Naive thymus-derived CD4-positive, alpha-beta T cell (primary cell): Measurements from ENCODE around the gene BCR. TPM values are rescaled to one million over a fixed set of nuclear protein-coding genes. Genes with fewer than 3 reads are reported as not detected.

Experiments used
- ATAC-seq: fragments of 150-1000 bp; cut with Tn5 transposase; 2 replicates; pipeline ENCODE4 v1.10.0; 2021; ENCODE audit warnings: mild to moderate bottlenecking, moderate library complexity
- CTCF ChIA-PET: fragments of 350-600 bp; sonication (Branson Sonifier 250); formaldehyde crosslinking; loops from one replicate; lab custom pipeline; 2021; ENCODE audit warnings: antibody characterized with exemption; lab: Charles Lee
- POLR2A ChIA-PET: fragments of 350-600 bp; sonication (Branson Sonifier 250); formaldehyde crosslinking; loops from one replicate; lab custom pipeline; 2021; ENCODE audit warnings: antibody characterized with exemption, inconsistent platforms; lab: Charles Lee
- DNase-seq, 9 donors: peaks; one replicate each; pipeline versions ENCODE4 v3.0.0 to v3.0.0-alpha.2; 2020 to 2022; ENCODE audit warnings: mixed read lengths in 1 of 9
- H3K27ac ChIP-seq: one replicate; pipeline ENCODE4 v1.7.0; 2013; ENCODE audit warnings: mild to moderate bottlenecking, low read depth, low read length, moderate library complexity
- H3K27me3 ChIP-seq, 2 donors: one replicate each; pipeline ENCODE4 v1.7.0; 2013; ENCODE audit warnings: low read length in 2 of 2, mild to moderate bottlenecking in 2 of 2, moderate library complexity in 2 of 2; ENCODE audit not compliant: control insufficient read depth in 2 of 2, insufficient read depth in 2 of 2
- H3K36me3 ChIP-seq, 3 experiments: 1 replicate in 2 of 3; 2 replicates in 1 of 3; pipeline ENCODE4 v1.7.0; 2013; ENCODE audit warnings: low read length in 3 of 3, mild to moderate bottlenecking in 3 of 3, moderate library complexity in 1 of 3; ENCODE audit not compliant: insufficient read depth in 3 of 3, control insufficient read depth in 2 of 3
- H3K4me1 ChIP-seq, 2 donors: one replicate each; pipeline ENCODE4 v1.7.0; 2013; ENCODE audit warnings: low read length in 2 of 2, mild to moderate bottlenecking in 2 of 2, moderate library complexity in 1 of 2; ENCODE audit not compliant: control insufficient read depth in 2 of 2, insufficient read depth in 2 of 2
- H3K4me3 ChIP-seq: 2 replicates; pipeline ENCODE4 v1.7.0; 2013; ENCODE audit warnings: mild to moderate bottlenecking, low read length
- H3K9me3 ChIP-seq, 3 experiments: 1 replicate in 2 of 3; 2 replicates in 1 of 3; pipeline ENCODE4 v1.7.0; 2013; ENCODE audit warnings: low read length in 3 of 3; ENCODE audit not compliant: control insufficient read depth in 2 of 3
- H3K27ac Mint-ChIP-seq, 9 donors: one replicate each; pipeline ENCODE4 v1.8.0; 2020 to 2022; ENCODE audit warnings: mixed read lengths in 9 of 9, mild to moderate bottlenecking in 8 of 9, moderate library complexity in 5 of 9, inconsistent platforms in 2 of 9
- H3K27me3 Mint-ChIP-seq, 5 donors: one replicate each; pipeline ENCODE4 v1.8.0; 2021 to 2022; ENCODE audit warnings: mixed read lengths in 5 of 5, mild to moderate bottlenecking in 1 of 5
- H3K36me3 Mint-ChIP-seq, 5 donors: one replicate each; pipeline ENCODE4 v1.8.0; 2020 to 2022; ENCODE audit warnings: mixed read lengths in 5 of 5, mild to moderate bottlenecking in 3 of 5, inconsistent platforms in 1 of 5
- H3K4me1 Mint-ChIP-seq, 7 donors: one replicate each; pipeline ENCODE4 v1.8.0; 2020 to 2022; ENCODE audit warnings: mixed read lengths in 7 of 7, mild to moderate bottlenecking in 3 of 7, inconsistent platforms in 1 of 7
- H3K4me3 Mint-ChIP-seq, 10 donors: one replicate each; pipeline ENCODE4 v1.8.0; 2020 to 2022; ENCODE audit warnings: mild to moderate bottlenecking in 10 of 10, mixed read lengths in 10 of 10, moderate library complexity in 6 of 10, inconsistent platforms in 2 of 10
- H3K9me3 Mint-ChIP-seq, 11 donors: one replicate each; pipeline ENCODE4 v1.8.0; 2020 to 2022; ENCODE audit warnings: mixed read lengths in 11 of 11, mild to moderate bottlenecking in 4 of 11, inconsistent platforms in 1 of 11, moderate library complexity in 1 of 11
- intact Hi-C, 2 donors: fragments of 100-400 bp; cut with micrococcal nuclease; formaldehyde crosslinking; loops; one replicate each; pipeline ENCODE4 v1.15.1; 2023
- polyA plus RNA-seq, 2 donors: library from polyadenylated mRNA; unstranded; fragments of 300-500 nt; fragmentation: Illumina TruSeq; gene quantifications; one replicate each; pipeline ENCODE4 v1.2.3, GENCODE V29; 2021
- total RNA-seq, 6 experiments: library from RNA in 5 of 6; stranded (reverse) in 5 of 6; gene quantifications; 1 replicate in 5 of 6; 2 replicates in 1 of 6; pipeline ENCODE4 v1.2.3 and lab custom pipeline; 2021 to 2026

Gene BCR
- total and polyA plus RNA-seq, 7 experiments from 2014 or later = 6.1 to 103 (median 83.8) TPM

DNA sequence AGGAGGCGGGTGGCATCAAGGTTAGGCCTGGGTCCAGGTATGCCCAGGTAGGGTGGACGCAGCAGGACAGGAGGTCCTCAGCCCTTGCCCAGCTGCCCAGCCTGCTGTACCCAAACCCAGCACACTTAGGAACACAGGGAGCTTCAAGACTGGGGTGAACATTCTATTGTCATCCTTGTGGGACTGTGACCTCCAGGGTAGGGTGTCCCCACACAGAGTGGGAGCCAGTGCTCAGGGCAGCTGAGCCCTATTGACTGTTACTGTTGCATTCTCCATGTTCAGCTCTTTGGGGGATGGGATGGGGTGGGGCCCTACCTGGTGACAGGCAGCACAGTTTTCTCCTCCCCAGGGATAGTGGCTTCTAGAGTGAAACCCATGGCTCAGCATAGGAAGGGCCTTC lies 106.0 kb downstream of the BCR start:
- H3K27me3 Mint-ChIP-seq = no peaks in the 10 kb centered on the region
- DNase-seq = no peak
- peaks cover 0 to 1% (median 0%) of the 10 kb centered on the region in 11 donors for H3K9me3 Mint-ChIP-seq
- no peak overlapping the region for H3K4me3 Mint-ChIP-seq
- POLR2A ChIA-PET = interaction anchor here (0.5 kb wide), 1 partner anchor 753 kb away, joined by 4 read pairs; no protein-coding TSS in a partner anchor
- Histone ChIP-seq H3K27me3 (no peaks in the 10 kb centered on the region), H3K4me1 (peaks cover 7 to 10% of the 10 kb centered on the region in 2 donors), H3K36me3 (peaks cover 0 to 90% (median 14%) of the 10 kb centered on the region in 3 experiments), H3K4me3 (no peak overlapping the region), H3K27ac (no peak overlapping the region), H3K9me3 (no peaks in the 10 kb centered on the region)
- H3K36me3 Mint-ChIP-seq = peaks cover 0 to 41% (median 9%) of the 10 kb centered on the region in 5 donors
- H3K27ac Mint-ChIP-seq = peak overlapping the region in 1 of 9 donors; percentile 36
- CTCF ChIA-PET = interaction anchor here (0.6 to 1.3 kb wide), 2 partner anchors 68 to 107 kb away, joined by 3 read pairs; no protein-coding TSS in a partner anchor
- no peak for ATAC-seq
- intact Hi-C loops = loop anchor here in 1 of 2 donors (10.0 kb wide), 1 partner anchor 99 kb away; no protein-coding TSS in a partner anchor
- H3K4me1 Mint-ChIP-seq = peaks cover 0 to 5% (median under 1%) of the 10 kb centered on the region in 7 donors

DNA sequence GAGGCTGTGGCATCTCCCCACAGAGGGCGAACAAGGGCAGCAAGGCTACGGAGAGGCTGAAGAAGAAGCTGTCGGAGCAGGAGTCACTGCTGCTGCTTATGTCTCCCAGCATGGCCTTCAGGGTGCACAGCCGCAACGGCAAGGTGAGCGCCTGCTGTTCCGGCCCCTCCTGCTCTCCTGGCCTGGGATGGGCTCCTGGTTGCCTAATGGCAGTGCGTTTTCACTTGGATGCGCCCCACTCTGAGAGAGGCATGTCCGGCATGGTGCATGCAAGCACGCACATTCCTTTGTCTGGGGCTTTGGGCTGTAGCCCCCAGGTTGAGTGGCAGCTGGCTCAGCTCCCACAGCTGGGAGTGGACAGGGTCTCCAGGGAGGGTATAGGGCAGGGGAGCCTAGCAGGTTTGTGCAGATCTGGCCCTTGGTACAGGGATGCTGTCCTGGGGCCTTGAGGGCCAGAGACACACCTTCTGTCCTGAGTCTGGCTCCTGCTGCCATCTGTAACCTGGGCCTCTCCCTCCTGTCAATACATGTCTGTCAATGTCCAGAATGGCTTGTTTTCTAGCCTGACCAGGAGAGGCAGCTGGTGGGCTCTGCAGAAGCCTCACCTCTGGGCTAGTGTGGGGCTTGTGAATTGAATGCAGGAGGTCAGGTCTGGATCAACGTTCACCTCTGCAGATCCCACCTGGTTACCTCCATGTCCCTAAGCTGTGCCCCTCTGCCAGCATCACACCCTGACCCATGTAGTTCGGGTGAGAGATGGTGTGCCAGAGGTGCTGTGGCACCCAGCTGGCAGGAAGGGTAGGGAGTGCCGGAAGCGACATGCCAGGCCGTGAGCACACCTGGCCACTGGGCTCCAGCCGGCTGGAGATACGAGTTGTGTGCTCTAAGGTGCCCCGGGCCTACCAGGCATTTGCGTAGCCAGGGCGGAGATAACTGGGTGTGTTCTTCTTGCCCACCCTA lies 107.1 kb downstream of the BCR start:
- Mint-ChIP-seq H3K9me3 (peaks cover 0 to 1% (median 0%) of the 10 kb centered on the region in 11 donors), H3K36me3 (peaks cover 0 to 47% (median 9%) of the 10 kb centered on the region in 5 donors)
- H3K4me1 ChIP-seq = no peaks in the 10 kb centered on the region

DNA sequence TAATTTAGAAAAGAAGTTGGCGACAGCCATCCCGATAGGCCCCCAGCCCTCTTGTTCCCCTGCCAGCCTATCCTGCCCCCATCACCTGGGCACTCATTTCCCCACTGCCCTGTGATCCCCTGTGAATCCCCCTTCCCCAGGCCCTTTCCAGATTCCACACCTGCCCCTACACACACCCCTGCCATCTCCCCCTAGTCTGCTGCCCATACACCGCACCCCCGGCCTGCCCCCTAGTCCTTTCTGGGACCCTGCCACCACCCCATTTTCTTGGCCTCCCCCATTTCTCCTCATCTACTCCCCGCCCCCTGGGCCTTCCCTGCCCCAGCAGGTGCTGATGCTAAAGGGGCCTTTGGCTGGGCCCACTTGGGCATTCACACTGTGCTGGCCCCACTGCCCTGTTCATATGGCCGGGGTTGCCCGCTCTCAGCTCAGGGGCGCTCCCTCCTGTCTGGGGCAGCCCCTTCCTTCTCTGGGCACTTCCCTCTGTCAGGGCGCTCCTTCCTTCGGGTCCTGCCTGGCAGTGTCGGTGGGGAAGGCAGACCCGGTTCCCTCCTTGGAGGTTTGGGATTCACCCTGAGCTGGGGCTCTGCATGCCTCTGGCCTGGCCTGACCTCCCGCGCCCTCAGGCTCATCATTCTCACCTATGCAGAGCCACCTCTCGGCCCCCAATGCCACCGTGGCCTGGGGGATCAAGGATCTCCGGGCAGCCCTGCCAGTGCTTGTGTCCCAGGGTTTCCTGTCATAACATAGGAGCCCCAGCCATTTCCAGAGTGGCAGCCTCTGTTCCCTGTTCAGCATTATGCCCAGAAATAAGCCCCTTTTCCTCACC lies 108.2 kb downstream of the BCR start:
- ChIA-PET POLR2A (no interaction called here), CTCF (interaction anchor here (2.3 kb wide), 1 partner anchor 110 kb away, joined by 15 read pairs; no protein-coding TSS in a partner anchor)
- Histone ChIP-seq H3K27me3 (no peaks in the 10 kb centered on the region), H3K27ac (no peak overlapping the region), H3K4me1 (no peaks in the 10 kb centered on the region), H3K9me3 (no peaks in the 10 kb centered on the region), H3K4me3 (no peak overlapping the region), H3K36me3 (peaks cover 0 to 95% (median 20%) of the 10 kb centered on the region in 3 experiments)
- H3K4me3 Mint-ChIP-seq = no peak overlapping the region
- intact Hi-C loops = loop anchor here in 1 of 2 donors (10.0 kb wide), 1 partner anchor 96 kb away; no protein-coding TSS in a partner anchor
- no peak overlapping the region for H3K27ac Mint-ChIP-seq
- no peak for ATAC-seq
- peaks cover 0 to 58% (median 9%) of the 10 kb centered on the region in 5 donors for H3K36me3 Mint-ChIP-seq
- H3K9me3 Mint-ChIP-seq = peaks cover 0 to 1% (median 0%) of the 10 kb centered on the region in 11 donors
- no peaks in the 10 kb centered on the region for H3K27me3 Mint-ChIP-seq
- peaks cover 0 to 5% (median 0%) of the 10 kb centered on the region in 7 donors for H3K4me1 Mint-ChIP-seq
- no peak for DNase-seq

More for the DNA sequence above, 107.1 kb downstream of the BCR start:
- H3K4me1 Mint-ChIP-seq = peaks cover 0 to 5% (median 0%) of the 10 kb centered on the region in 7 donors
- CTCF ChIA-PET = interaction anchor here (0.5 to 1.3 kb wide), 2 partner anchors 11 to 69 kb away, joined by 3 read pairs; no protein-coding TSS in a partner anchor
- POLR2A ChIA-PET = no interaction called here
- H3K4me3 ChIP-seq = no peak overlapping the region
- no peak for DNase-seq
- ATAC-seq = no peak
- H3K27me3 ChIP-seq = no peaks in the 10 kb centered on the region
- no peaks in the 10 kb centered on the region for H3K27me3 Mint-ChIP-seq
- H3K27ac Mint-ChIP-seq = no peak overlapping the region
- no peaks in the 10 kb centered on the region for H3K9me3 ChIP-seq
- peaks cover 0 to 95% (median 14%) of the 10 kb centered on the region in 3 experiments for H3K36me3 ChIP-seq
- H3K27ac ChIP-seq = no peak overlapping the region
- H3K4me3 Mint-ChIP-seq = no peak overlapping the region
- intact Hi-C loops = loop anchor here in 1 of 2 donors (10.0 kb wide), 1 partner anchor 97 kb away; no protein-coding TSS in a partner anchor

DNA sequence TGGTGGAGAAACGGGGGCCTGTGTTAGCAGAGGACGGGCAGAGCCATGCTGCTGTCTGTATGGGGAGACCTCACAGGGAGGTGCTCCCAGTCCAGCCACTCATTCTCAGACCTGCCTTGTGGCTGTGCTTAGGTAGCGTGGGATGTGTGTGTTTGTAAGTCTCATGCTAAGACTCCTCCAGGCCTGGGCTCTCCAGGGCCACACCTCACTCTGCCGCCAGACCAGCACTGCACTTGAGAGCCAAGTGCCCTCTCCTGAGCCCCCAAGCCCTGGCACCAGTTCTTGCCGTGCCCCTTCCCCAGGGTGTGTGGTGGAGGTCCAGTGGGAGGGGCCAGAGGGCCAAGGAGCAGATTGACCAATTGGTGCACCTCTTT lies 108.8 kb downstream of the BCR start:
- Histone ChIP-seq H3K27me3 (no peaks in the 10 kb centered on the region), H3K4me3 (no peak overlapping the region), H3K9me3 (no peaks in the 10 kb centered on the region), H3K4me1 (no peaks in the 10 kb centered on the region), H3K36me3 (peaks cover 0 to 97% (median 20%) of the 10 kb centered on the region in 3 experiments), H3K27ac (no peak overlapping the region)
- ATAC-seq (no peak), DNase-seq (no peak)
- intact Hi-C loops = loop anchor here in 1 of 2 donors (10.0 kb wide), 1 partner anchor 96 kb away; no protein-coding TSS in a partner anchor
- peaks cover 0 to 63% (median 13%) of the 10 kb centered on the region in 5 donors for H3K36me3 Mint-ChIP-seq
- peaks cover 0 to 5% (median 0%) of the 10 kb centered on the region in 7 donors for H3K4me1 Mint-ChIP-seq
- ChIA-PET POLR2A (no interaction called here), CTCF (interaction anchor here (2.3 kb wide), 1 partner anchor 111 kb away, joined by 15 read pairs; no protein-coding TSS in a partner anchor)
- H3K9me3 Mint-ChIP-seq = peaks cover 0 to 1% (median 0%) of the 10 kb centered on the region in 11 donors
- H3K4me3 Mint-ChIP-seq = no peak overlapping the region
- no peaks in the 10 kb centered on the region for H3K27me3 Mint-ChIP-seq
- no peak overlapping the region for H3K27ac Mint-ChIP-seq

DNA sequence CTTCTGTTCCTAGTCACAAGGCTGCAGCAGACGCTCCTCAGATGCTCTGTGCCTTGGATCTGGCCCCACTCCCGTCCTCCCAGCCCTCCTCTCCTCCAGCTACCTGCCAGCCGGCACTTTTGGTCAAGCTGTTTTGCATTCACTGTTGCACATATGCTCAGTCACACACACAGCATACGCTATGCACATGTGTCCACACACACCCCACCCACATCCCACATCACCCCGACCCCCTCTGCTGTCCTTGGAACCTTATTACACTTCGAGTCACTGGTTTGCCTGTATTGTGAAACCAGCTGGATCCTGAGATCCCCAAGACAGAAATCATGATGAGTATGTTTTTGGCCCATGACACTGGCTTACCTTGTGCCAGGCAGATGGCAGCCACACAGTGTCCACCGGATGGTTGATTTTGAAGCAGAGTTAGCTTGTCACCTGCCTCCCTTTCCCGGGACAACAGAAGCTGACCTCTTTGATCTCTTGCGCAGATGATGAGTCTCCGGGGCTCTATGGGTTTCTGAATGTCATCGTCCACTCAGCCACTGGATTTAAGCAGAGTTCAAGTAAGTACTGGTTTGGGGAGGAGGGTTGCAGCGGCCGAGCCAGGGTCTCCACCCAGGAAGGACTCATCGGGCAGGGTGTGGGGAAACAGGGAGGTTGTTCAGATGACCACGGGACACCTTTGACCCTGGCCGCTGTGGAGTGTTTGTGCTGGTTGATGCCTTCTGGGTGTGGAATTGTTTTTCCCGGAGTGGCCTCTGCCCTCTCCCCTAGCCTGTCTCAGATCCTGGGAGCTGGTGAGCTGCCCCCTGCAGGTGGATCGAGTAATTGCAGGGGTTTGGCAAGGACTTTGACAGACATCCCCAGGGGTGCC lies 109.8 kb downstream of the BCR start:
- Mint-ChIP-seq H3K27me3 (no peaks in the 10 kb centered on the region), H3K27ac (peak overlapping the region in 2 of 9 donors; percentile 51 to 55)
- intact Hi-C loops = loop anchor here (1.0 to 10.0 kb wide), 4 partner anchors 95 to 335 kb away; no protein-coding TSS in a partner anchor

More for the DNA sequence above, 109.8 kb downstream of the BCR start:
- Mint-ChIP-seq H3K4me3 (no peak overlapping the region), H3K4me1 (peaks cover 0 to 5% (median 0%) of the 10 kb centered on the region in 7 donors), H3K9me3 (peaks cover 0 to 1% (median 0%) of the 10 kb centered on the region in 11 donors), H3K36me3 (peaks cover 0 to 66% (median 17%) of the 10 kb centered on the region in 5 donors)
- H3K36me3 ChIP-seq = peaks cover 0 to 97% (median 14%) of the 10 kb centered on the region in 3 experiments
- CTCF ChIA-PET = interaction anchor here (0.7 to 2.3 kb wide), 10 partner anchors 8 to 630 kb away, joined by 3 to 15 read pairs (median 4); no protein-coding TSS in a partner anchor
- H3K27me3 ChIP-seq = no peaks in the 10 kb centered on the region
- ATAC-seq (peak; percentile 71), DNase-seq (peak; percentile 13 to 67 (median 45))
- no peak overlapping the region for H3K4me3 ChIP-seq
- no peaks in the 10 kb centered on the region for H3K9me3 ChIP-seq
- POLR2A ChIA-PET = interaction anchor here (0.6 kb wide), 1 partner anchor 115 kb away, joined by 3 read pairs; no protein-coding TSS in a partner anchor
- H3K4me1 ChIP-seq = no peaks in the 10 kb centered on the region
- H3K27ac ChIP-seq = no peak overlapping the region
